Smooth muscle cell (in vitro differentiated cells): ENCODE measurements around the gene MRPL9. TPM values are rescaled to one million over a fixed set of nuclear protein-coding genes. Genes with fewer than 3 reads are reported as not detected.

Source experiments
- DNase-seq: peaks from one replicate; lab custom pipeline; 2025; ENCODE audit not compliant: unreplicated experiment; lab: John Stamatoyannopoulos, UW
- H2AFZ ChIP-seq: fragments of 200-600 bp; sonication (generic); 2 replicates; pipeline ENCODE4 v1.6.0; 2016; ENCODE audit warnings: antibody characterized with exemption, low read depth, mild to moderate bottlenecking
- H3F3A ChIP-seq: fragments of 200-600 bp; sonication (generic); 2 replicates; pipeline ENCODE4 v1.6.0; 2017; ENCODE audit warnings: antibody characterized with exemption, low read depth
- H3K27ac ChIP-seq: fragments of 200-600 bp; sonication (generic); 2 replicates; pipeline ENCODE4 v1.5.1; 2016; ENCODE audit warnings: low read depth, mild to moderate bottlenecking
- H3K27me3 ChIP-seq: fragments of 200-600 bp; sonication (generic); 2 replicates; pipeline ENCODE4 v1.6.1; 2016; ENCODE audit warnings: low read depth, mild to moderate bottlenecking
- H3K36me3 ChIP-seq: fragments of 200-600 bp; sonication (generic); 2 replicates; pipeline ENCODE4 v1.5.1; 2016; ENCODE audit warnings: low read depth
- H3K4me1 ChIP-seq: fragments of 200-600 bp; sonication (generic); 2 replicates; pipeline ENCODE4 v1.5.1; 2016; ENCODE audit warnings: low read depth
- H3K4me2 ChIP-seq: fragments of 200-600 bp; sonication (generic); 2 replicates; pipeline ENCODE4 v1.6.0; 2016; ENCODE audit warnings: mild to moderate bottlenecking
- H3K4me3 ChIP-seq: fragments of 200-600 bp; sonication (generic); 2 replicates; pipeline ENCODE4 v1.5.1; 2016; ENCODE audit warnings: mild to moderate bottlenecking
- H3K79me2 ChIP-seq: fragments of 200-600 bp; sonication (generic); 2 replicates; pipeline ENCODE4 v1.6.0; 2016; ENCODE audit warnings: low read depth, mild to moderate bottlenecking
- H3K9ac ChIP-seq: fragments of 200-600 bp; sonication (generic); 2 replicates; pipeline ENCODE4 v1.6.0; 2016; ENCODE audit warnings: low read depth
- H3K9me3 ChIP-seq: fragments of 200-600 bp; sonication (generic); replicated peaks from 2 replicates; pipeline ENCODE4 v1.5.1; 2016; ENCODE audit warnings: low read depth
- H4K20me1 ChIP-seq: fragments of 200-600 bp; sonication (generic); 2 replicates; pipeline ENCODE4 v1.6.0; 2016; ENCODE audit warnings: low read depth
- WGBS: methylation state at CpG from one replicate; pipeline ENCODE4 v1.1.7; 2016; ENCODE audit warnings: low lambda C conversion rate; 5-methylcytosine and 5-hydroxymethylcytosine counted together
- polyA plus RNA-seq: library from polyadenylated mRNA; unstranded; fragments of >200 nt; fragmentation: Nextera tagmentation; extraction: Ambion mirVana; gene quantifications from 2 replicates; pipeline ENCODE4 v1.2.1, GENCODE V29; 2016
- total RNA-seq: library from RNA; depleted of rRNA; stranded (reverse); fragments of >200 nt; gene quantifications from 2 replicates; pipeline ENCODE4 v1.2.3, GENCODE V29; 2014
- TF ChIP-seq, protein P1 (sequence below): fragments of 200-600 bp; sonication (generic); IDR thresholded peaks from 2 replicates; pipeline ENCODE4 v1.5.1; 2017; ENCODE audit warnings: borderline replicate concordance, mild to moderate bottlenecking, antibody characterized with exemption; ENCODE audit not compliant: insufficient read depth, poor library complexity, severe bottlenecking

MRPL9 gene
- total and polyA plus RNA-seq, 2 experiments from 2014 or later = 109 to 151 TPM

DNA sequence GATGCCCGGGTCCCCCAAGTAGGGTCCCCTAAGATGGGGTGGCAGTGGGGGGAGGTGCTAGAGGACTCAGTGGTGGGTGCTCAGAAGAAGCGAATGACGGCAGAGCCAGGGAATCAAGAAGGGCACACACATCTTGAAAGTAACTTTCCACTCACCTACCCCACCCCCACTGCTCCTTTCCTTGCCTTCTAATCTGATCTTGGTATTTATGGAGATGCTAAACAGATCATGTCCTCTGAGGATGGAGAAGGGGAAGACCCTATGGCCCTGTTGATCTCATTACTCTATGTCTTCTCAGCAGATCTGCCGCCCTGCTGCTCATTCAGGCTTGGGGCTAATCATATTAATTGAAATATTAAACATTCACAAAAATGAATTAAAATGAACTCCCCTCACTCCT is 44.6 kb downstream of the MRPL9 start:
- no peak for DNase-seq
- H3K4me1 ChIP-seq = peaks cover 24% of the 10 kb centered on the region
- 88% methylated on average over 4 of the region's 4 CpGs for WGBS
- H3K36me3 ChIP-seq = no peaks in the 10 kb centered on the region
- no peak overlapping the region for H3K9ac ChIP-seq
- H3K27me3 ChIP-seq = peaks cover 81% of the 10 kb centered on the region
- no peak overlapping the region for H3K27ac ChIP-seq
- H3F3A ChIP-seq = peaks cover 3% of the 10 kb centered on the region
- no peaks in the 10 kb centered on the region for H3K9me3 ChIP-seq
- H4K20me1 ChIP-seq = no peaks in the 10 kb centered on the region
- no peak overlapping the region for H3K4me3 ChIP-seq
- no peaks in the 10 kb centered on the region for H3K79me2 ChIP-seq
- H2AFZ ChIP-seq = no peak overlapping the region
- TF ChIP-seq, protein P1, sequence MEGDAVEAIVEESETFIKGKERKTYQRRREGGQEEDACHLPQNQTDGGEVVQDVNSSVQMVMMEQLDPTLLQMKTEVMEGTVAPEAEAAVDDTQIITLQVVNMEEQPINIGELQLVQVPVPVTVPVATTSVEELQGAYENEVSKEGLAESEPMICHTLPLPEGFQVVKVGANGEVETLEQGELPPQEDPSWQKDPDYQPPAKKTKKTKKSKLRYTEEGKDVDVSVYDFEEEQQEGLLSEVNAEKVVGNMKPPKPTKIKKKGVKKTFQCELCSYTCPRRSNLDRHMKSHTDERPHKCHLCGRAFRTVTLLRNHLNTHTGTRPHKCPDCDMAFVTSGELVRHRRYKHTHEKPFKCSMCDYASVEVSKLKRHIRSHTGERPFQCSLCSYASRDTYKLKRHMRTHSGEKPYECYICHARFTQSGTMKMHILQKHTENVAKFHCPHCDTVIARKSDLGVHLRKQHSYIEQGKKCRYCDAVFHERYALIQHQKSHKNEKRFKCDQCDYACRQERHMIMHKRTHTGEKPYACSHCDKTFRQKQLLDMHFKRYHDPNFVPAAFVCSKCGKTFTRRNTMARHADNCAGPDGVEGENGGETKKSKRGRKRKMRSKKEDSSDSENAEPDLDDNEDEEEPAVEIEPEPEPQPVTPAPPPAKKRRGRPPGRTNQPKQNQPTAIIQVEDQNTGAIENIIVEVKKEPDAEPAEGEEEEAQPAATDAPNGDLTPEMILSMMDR = no peak
- H3K4me2 ChIP-seq = no peak overlapping the region

DNA sequence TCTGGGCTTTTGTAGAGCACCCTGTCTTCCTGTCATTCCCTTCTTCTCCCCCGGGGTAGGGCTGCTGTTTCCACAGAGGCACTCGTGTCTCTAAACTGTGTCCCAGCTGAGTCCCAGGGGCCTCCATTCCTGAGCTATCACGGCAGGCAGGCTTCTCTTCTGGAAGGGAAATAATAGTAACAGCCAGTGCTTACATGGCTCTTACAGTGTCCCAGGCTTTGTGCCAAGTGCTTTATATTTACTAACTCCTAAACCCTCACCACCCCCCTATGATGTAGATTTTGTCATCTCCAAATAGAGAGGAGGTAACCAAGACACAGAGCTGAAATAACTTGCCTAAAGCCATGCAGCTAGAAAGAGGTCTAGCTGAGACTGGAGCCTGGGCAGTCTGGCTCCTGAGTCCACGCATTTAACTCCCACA is 45.3 kb downstream of the MRPL9 start:
- H3K36me3 ChIP-seq = no peaks in the 10 kb centered on the region
- 53% methylated on average over 4 of the region's 4 CpGs for WGBS
- H3K9ac ChIP-seq = no peak overlapping the region
- TF ChIP-seq, protein P1 = no peak
- H3K27me3 ChIP-seq = peaks cover 74% of the 10 kb centered on the region
- no peak overlapping the region for H2AFZ ChIP-seq
- H3F3A ChIP-seq = peaks cover 3% of the 10 kb centered on the region
- H3K79me2 ChIP-seq = no peaks in the 10 kb centered on the region
- no peak overlapping the region for H3K4me3 ChIP-seq
- no peak for DNase-seq
- no peaks in the 10 kb centered on the region for H4K20me1 ChIP-seq
- H3K27ac ChIP-seq = no peak overlapping the region
- no peak overlapping the region for H3K4me2 ChIP-seq
- H3K4me1 ChIP-seq = peaks cover 24% of the 10 kb centered on the region
- H3K9me3 ChIP-seq = no peaks in the 10 kb centered on the region

DNA sequence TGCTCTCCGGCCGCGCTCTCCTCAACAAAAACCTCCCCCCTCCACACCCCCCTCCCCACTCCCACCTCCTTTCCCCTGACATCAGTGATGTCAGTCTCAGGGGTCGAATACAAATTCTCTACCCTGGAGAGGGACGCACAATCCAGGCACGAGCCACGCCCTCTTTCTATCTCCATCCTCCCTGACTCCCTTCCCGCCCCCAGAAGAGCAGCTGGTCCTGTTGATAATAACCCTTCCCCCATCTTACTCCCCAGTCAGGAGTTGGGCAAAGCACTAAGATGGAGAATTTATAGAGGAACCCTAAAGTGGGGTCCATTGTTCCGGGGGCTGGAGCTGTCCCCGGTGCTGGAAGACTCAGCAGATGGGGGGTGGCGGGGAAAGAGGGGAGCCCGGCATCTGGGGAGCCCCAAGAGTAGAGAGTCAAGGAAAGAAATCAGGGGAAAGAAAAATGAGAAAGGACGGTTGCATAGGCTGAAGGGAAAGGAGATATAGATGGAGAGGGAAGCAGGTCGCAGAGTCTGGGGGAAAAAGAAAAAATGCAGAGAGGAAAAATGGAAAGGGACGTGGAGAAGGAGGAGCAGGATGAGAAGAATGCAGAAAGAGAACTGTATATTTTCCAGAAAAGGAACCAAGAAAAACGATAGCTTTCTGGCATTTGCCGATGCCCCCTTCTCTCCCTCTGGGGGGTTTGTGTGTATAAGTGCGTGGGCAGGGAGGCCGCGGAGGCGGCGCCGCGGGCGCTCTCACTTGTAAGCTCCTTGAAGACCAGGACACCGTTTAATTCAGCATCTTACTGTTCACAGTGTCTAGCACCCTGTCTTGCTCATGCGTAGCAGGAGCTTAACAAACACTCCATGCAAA is 46.3 kb downstream of the MRPL9 start, which contains the start of gene CELF3:
Gene CELF3 (minus strand): TSS at position 33 of the 861 bp plus-strand sequence. CDS start 783 bp downstream, outside the sequence.
- H3K4me1 ChIP-seq = peaks cover 24% of the 10 kb centered on the region
- H3K4me2 ChIP-seq = peak within 1 kb of the TSS; percentile 76
- H2AFZ ChIP-seq = no peak within 1 kb of the TSS
- H3K4me3 ChIP-seq = peak within 1 kb of the TSS; percentile 15
- TF ChIP-seq, protein P1 = no peak
- no peak for DNase-seq
- no peaks in the 10 kb centered on the region for H3K9me3 ChIP-seq
- no peak within 1 kb of the TSS for H3K27ac ChIP-seq
- no peak within 1 kb of the TSS for H3K9ac ChIP-seq
- H3K79me2 ChIP-seq = no peaks in the 10 kb centered on the region
- 14% methylated on average over 22 of the region's 27 CpGs for WGBS
- peaks cover 3% of the 10 kb centered on the region for H3F3A ChIP-seq
- H4K20me1 ChIP-seq = no peaks in the 10 kb centered on the region
- no peaks in the 10 kb centered on the region for H3K36me3 ChIP-seq
- peaks cover 64% of the 10 kb centered on the region for H3K27me3 ChIP-seq
